K562 (cell line): Measurements from ENCODE around the gene ZNF302. TPM values are rescaled to one million over a fixed set of nuclear protein-coding genes. Genes with fewer than 3 reads are reported as not detected.

ENCODE experiments used
- ATAC-seq: fragments of 200-7000 bp; cut with Tn5 transposase; 3 replicates; pipeline ENCODE4 v1.9.1; 2020; ENCODE audit warnings: moderate library complexity
- BruUV-seq: library from RNA; stranded (reverse); fragments of 400-500 nt; replicated peaks from 2 replicates; lab custom pipeline; 2021; lab: Mats Ljungman, UMichigan
- CTCF ChIA-PET: fragments of 300-600 bp; formaldehyde crosslinking; extraction: SDS; loops from one replicate; lab custom pipeline; 2021; ENCODE audit warnings: low intra/inter-chr PET ratio; lab: Yijun Ruan, JAX
- POLR2A ChIA-PET: fragments of 300-600, 350-650 bp; sonication (Branson Sonifier 250); formaldehyde crosslinking; extraction: SDS; loops from one replicate; lab custom pipeline; 2021; ENCODE audit warnings: antibody characterized with exemption, inconsistent platforms; lab: Yijun Ruan, JAX
- DNase-seq, 4 experiments: peaks; one replicate each; pipeline versions ENCODE4 v3.0.0 to v3.0.0-alpha.2; 2011 to 2018; ENCODE audit warnings: low spot score in 3 of 4, mixed read lengths in 3 of 4; ENCODE audit errors: extremely low read depth in 1 of 4
- FAIRE-seq: peaks from 2 replicates; lab custom pipeline; 2011; peaks lifted over from hg19 to GRCh38; lab: Jason Lieb, UNC
- H2AFZ ChIP-seq: 2 replicates; pipeline ENCODE4 v1.6.0; 2011; ENCODE audit warnings: low read depth, low read length, control low read depth, inconsistent platforms
- H3K27ac ChIP-seq: fragments of 200-600 bp; 3 replicates; pipeline ENCODE4 v1.8.0; 2011; ENCODE audit warnings: low read depth, mild to moderate bottlenecking, control low read depth, inconsistent platforms, low read length, moderate library complexity, mixed read lengths; ENCODE audit errors: extremely low read depth
- H3K27me3 ChIP-seq, 2 experiments: fragments of 300-600 bp in 1 of 2; 2 replicates in 1 of 2; 3 replicates in 1 of 2; pipeline versions ENCODE4 v1.6.0 to v1.8.0; 2011; ENCODE audit warnings: inconsistent platforms in 2 of 2, low read length in 2 of 2, mild to moderate bottlenecking in 1 of 2, mixed read lengths in 1 of 2, moderate library complexity in 1 of 2; ENCODE audit not compliant: control insufficient read depth in 2 of 2, insufficient read depth in 2 of 2
- H3K36me3 ChIP-seq: fragments of 300-600 bp; 3 replicates; pipeline ENCODE4 v1.8.0; 2011; ENCODE audit warnings: mild to moderate bottlenecking, low read length, inconsistent platforms; ENCODE audit not compliant: control insufficient read depth, insufficient read depth
- H3K4me1 ChIP-seq, 2 experiments: fragments of 200-600 bp in 1 of 2; replicated peaks in 1 of 2; 2 replicates in 1 of 2; 3 replicates in 1 of 2; pipeline versions ENCODE4 v1.5.1 to v1.8.0; 2011; ENCODE audit warnings: inconsistent platforms in 2 of 2, low read length in 2 of 2, mild to moderate bottlenecking in 1 of 2, mixed read lengths in 1 of 2, moderate library complexity in 1 of 2; ENCODE audit not compliant: control insufficient read depth in 2 of 2, insufficient read depth in 2 of 2
- H3K4me2 ChIP-seq: 2 replicates; pipeline ENCODE4 v1.6.1; 2011; ENCODE audit warnings: low read length, control low read depth, inconsistent platforms, mixed read lengths; ENCODE audit not compliant: insufficient read depth
- H3K4me3 ChIP-seq: fragments of 200-600 bp; sonication (generic), shearing (Covaris generic); 2 replicates; pipeline ENCODE4 v1.5.1; 2016; ENCODE audit warnings: control low read depth, inconsistent platforms
- H3K79me2 ChIP-seq: fragments of 200-600 bp; 3 replicates; pipeline ENCODE4 v1.8.0; 2011; ENCODE audit warnings: low read length, inconsistent platforms; ENCODE audit not compliant: control insufficient read depth, insufficient read depth
- H3K9ac ChIP-seq, 2 experiments: 2 replicates each; pipeline versions ENCODE4 v1.6.0 to v1.6.1; 2011; ENCODE audit warnings: low read depth in 2 of 2, low read length in 2 of 2, control low read depth in 1 of 2, inconsistent platforms in 1 of 2, mild to moderate bottlenecking in 1 of 2, mixed read lengths in 1 of 2; ENCODE audit not compliant: insufficient read depth in 1 of 2
- H3K9me1 ChIP-seq: one replicate; pipeline ENCODE4 v1.6.0; 2011; ENCODE audit warnings: inconsistent platforms, mild to moderate bottlenecking, low read length, moderate library complexity; ENCODE audit not compliant: control insufficient read depth, insufficient read depth
- H3K9me3 ChIP-seq: replicated peaks from 2 replicates; pipeline ENCODE4 v1.5.1; 2011; ENCODE audit warnings: low read depth, low read length, inconsistent platforms; ENCODE audit not compliant: control insufficient read depth, insufficient read depth
- H4K20me1 ChIP-seq: replicated peaks from 2 replicates; pipeline ENCODE4 v1.6.1; 2011; ENCODE audit warnings: low read length, inconsistent platforms, mixed read lengths; ENCODE audit not compliant: control insufficient read depth, insufficient read depth
- BRF2 ChIP-seq: IDR thresholded peaks from 3 replicates; pipeline ENCODE4 v1.6.1; 2011; ENCODE audit warnings: borderline replicate concordance, mild to moderate bottlenecking; ENCODE audit not compliant: insufficient read length, insufficient read depth
- DEAF1 ChIP-seq: fragments of 450-650 bp; formaldehyde crosslinking; IDR thresholded peaks from 2 replicates; pipeline ENCODE4 v1.4.0; 2020; ENCODE audit warnings: mild to moderate bottlenecking, moderate library complexity
- MYC ChIP-seq, 2 experiments: fragments of 250-450 bp in 1 of 2; sonication (Bioruptor Pico) in 1 of 2; IDR thresholded peaks; 2 replicates each; pipeline versions ENCODE4 v1.5.1 to v1.6.1; 2012 to 2021; ENCODE audit warnings: low read depth in 2 of 2, borderline replicate concordance in 1 of 2, improper control_type of control experiment in 1 of 2, low read length in 1 of 2, mild to moderate bottlenecking in 1 of 2, moderate library complexity in 1 of 2
- WGBS: fragments of 100-300 bp; shearing (Covaris generic); methylation state at CpG from one replicate; pipeline ENCODE4 v1.1.6; 2016; ENCODE audit warnings: low coverage, mixed read lengths; ENCODE audit not compliant: insufficient coverage; ENCODE audit errors: missing lambda C conversion rate; 5-methylcytosine and 5-hydroxymethylcytosine counted together
- in situ Hi-C: fragments of 300-500 bp; cut with MboI; formaldehyde crosslinking; loops from 4 replicates; pipeline ENCODE4 v1.15.0; 2018; ENCODE audit warnings: inconsistent platforms, mixed read lengths
- intact Hi-C: fragments of 100-400 bp; cut with micrococcal nuclease; formaldehyde crosslinking; loops from 2 replicates; pipeline ENCODE4 v1.14.2; 2022
- polyA plus RNA-seq, 8 experiments: library from polyadenylated mRNA; depleted of rRNA in 4 of 8; stranded (reverse) in 5 of 8; unstranded in 3 of 8; fragments of >200 nt; fragmentation: Nextera tagmentation in 2 of 8; fragmentation: Illumina TruSeq in 1 of 8; extraction: Ambion mirVana in 2 of 8; extraction: Trizol in 1 of 8; gene quantifications; 2 replicates each; pipeline versions ENCODE4 v1.2.1 to v1.2.3, GENCODE V29; 2011 to 2014; ENCODE audit warnings: inconsistent platforms in 1 of 8, missing spikeins in 1 of 8
- total RNA-seq, 7 experiments: library from RNA; depleted of rRNA in 6 of 7; stranded (reverse); fragments of >200 nt in 6 of 7; fragmentation: Illumina TruSeq in 2 of 7; extraction: Trizol in 2 of 7; gene quantifications; 2 replicates each; pipeline versions ENCODE4 v1.2.1 to v1.2.3, GENCODE V29; 2011 to 2021; ENCODE audit warnings: low replicate concordance in 1 of 7

The ZNF302 gene
- total and polyA plus RNA-seq, 9 of the 15 experiments (the other 6 are each of a cell fraction or from before 2014, with no cell fraction given) = 0.08 to 1.0 (median 0.27) TPM; not detected in 1

- TF ChIP-seq MYC (IDR thresholded peaks at IDR 0.05; ENCODE audit: low read depth, low read length) (no peak), MYC (CRISPR knock-in tag; IDR thresholded peaks at IDR 0.05; ENCODE audit: borderline replicate concordance, low read depth) (no peak)
Observed at GRCh38 chr19:34678085-34678412, 571 bp downstream of the ZNF302 start (continued).

GRCh38 chr19:34678421-34678820 is 943 bp downstream of the ZNF302 start:
- H3K9me1 ChIP-seq = no peaks in the 10 kb centered on the region
- BruUV-seq = no TSS peak
- in situ Hi-C loops = no loop called here
- WGBS = 17% methylated on average over 9 of the region's 10 CpGs
- H3K27me3 ChIP-seq = peaks cover 0 to 15% of the 10 kb centered on the region in 2 experiments; a peak in 2 of 5 replicates
- H3K4me3 ChIP-seq = no peak overlapping the region
- no peaks in the 10 kb centered on the region for H3K79me2 ChIP-seq
- H2AFZ ChIP-seq = no peak overlapping the region
- no peaks in the 10 kb centered on the region for H4K20me1 ChIP-seq
- FAIRE-seq = no peak
- CTCF ChIA-PET = no interaction called here
- H3K4me2 ChIP-seq = no peak overlapping the region
- intact Hi-C loops = no loop called here
- H3K27ac ChIP-seq = no peak overlapping the region
- ATAC-seq = no peak
- POLR2A ChIA-PET = interaction anchor here (0.6 kb wide), 1 partner anchor 311 kb away, joined by 3 read pairs; no protein-coding TSS in a partner anchor
- TF ChIP-seq DEAF1 (CRISPR knock-in tag) (no peak), BRF2 (no peak)
- H3K36me3 ChIP-seq = no peaks in the 10 kb centered on the region
- H3K9ac ChIP-seq = no peak overlapping the region
- no peaks in the 10 kb centered on the region for H3K9me3 ChIP-seq
- no peak for DNase-seq
- H3K4me1 ChIP-seq = peaks cover 0 to 6% of the 10 kb centered on the region in 2 experiments; a peak in 1 of 5 replicates
